GM23338 (cell line): ENCODE data around the gene TTC21B. TPM values are rescaled to one million over a fixed set of nuclear protein-coding genes. Genes with fewer than 3 reads are reported as not detected.
A peak's percentile ranks its signal among the peaks of the same experiment; 100 is the strongest.

ENCODE experiments used
- ATAC-seq: fragments of 200-7000 bp; cut with Tn5 transposase; 3 replicates; pipeline ENCODE4 v1.9.1; 2020
- DNase-seq: peaks from one replicate; pipeline ENCODE4 v3.0.0-alpha.2; 2015; ENCODE audit warnings: low spot score
- H2AFZ ChIP-seq: fragments of 200-600 bp; sonication (generic); 2 replicates; pipeline ENCODE4 v1.8.0; 2016; ENCODE audit warnings: antibody characterized with exemption, mild to moderate bottlenecking, moderate library complexity
- H3F3A ChIP-seq: fragments of 200-600 bp; sonication (generic); replicated peaks from 2 replicates; pipeline ENCODE4 v1.8.0; 2017; ENCODE audit warnings: antibody characterized with exemption, mixed run types, low read depth
- H3K27ac ChIP-seq: fragments of 200-600 bp; sonication (generic); 2 replicates; pipeline ENCODE4 v1.6.1; 2016; ENCODE audit warnings: low read depth
- H3K27me3 ChIP-seq: fragments of 200-600 bp; sonication (generic); 2 replicates; pipeline ENCODE4 v1.8.0; 2016; ENCODE audit warnings: mild to moderate bottlenecking, mixed run types, moderate library complexity; ENCODE audit not compliant: insufficient read depth
- H3K36me3 ChIP-seq: fragments of 200-600 bp; sonication (generic); 2 replicates; pipeline ENCODE4 v1.8.0; 2016; ENCODE audit warnings: mild to moderate bottlenecking; ENCODE audit not compliant: insufficient read depth
- H3K4me1 ChIP-seq: fragments of 200-600 bp; sonication (generic); 2 replicates; pipeline ENCODE4 v1.8.0; 2016; ENCODE audit warnings: mild to moderate bottlenecking, moderate library complexity; ENCODE audit not compliant: insufficient read depth
- H3K4me2 ChIP-seq: fragments of 200-600 bp; sonication (generic); 2 replicates; pipeline ENCODE4 v1.7.1; 2017; ENCODE audit warnings: mixed run types
- H3K4me3 ChIP-seq: fragments of 200-600 bp; sonication (generic); 2 replicates; pipeline ENCODE4 v1.6.1; 2016; ENCODE audit warnings: mixed run types
- H3K79me2 ChIP-seq: fragments of 200-600 bp; sonication (generic); replicated peaks from 2 replicates; pipeline ENCODE4 v1.8.0; 2017; ENCODE audit warnings: mild to moderate bottlenecking; ENCODE audit not compliant: insufficient read depth
- H3K9me2 ChIP-seq: fragments of 200-600 bp; sonication (generic); 2 replicates; pipeline ENCODE4 v1.8.0; 2017; ENCODE audit not compliant: insufficient read depth
- H4K20me1 ChIP-seq: fragments of 200-600 bp; sonication (generic); replicated peaks from 2 replicates; pipeline ENCODE4 v1.8.0; 2017; ENCODE audit warnings: mild to moderate bottlenecking; ENCODE audit not compliant: insufficient read depth
- H3K27ac Mint-ChIP-seq: 2 replicates; pipeline ENCODE4 v1.8.0; 2020; ENCODE audit warnings: inconsistent platforms, mild to moderate bottlenecking, moderate library complexity, mixed read lengths
- H3K27me3 Mint-ChIP-seq: 3 replicates; pipeline ENCODE4 v1.8.0; 2022; ENCODE audit warnings: low read depth, mild to moderate bottlenecking, moderate library complexity, mixed read lengths, inconsistent platforms; ENCODE audit not compliant: insufficient read depth, poor library complexity
- H3K36me3 Mint-ChIP-seq: 3 replicates; pipeline ENCODE4 v1.8.0; 2021; ENCODE audit warnings: low read depth, mild to moderate bottlenecking, inconsistent platforms, moderate library complexity, mixed read lengths
- H3K4me1 Mint-ChIP-seq: 3 replicates; pipeline ENCODE4 v1.8.0; 2020; ENCODE audit warnings: mild to moderate bottlenecking, inconsistent platforms, mixed read lengths
- H3K4me3 Mint-ChIP-seq: 3 replicates; pipeline ENCODE4 v1.8.0; 2021; ENCODE audit warnings: moderate library complexity, mild to moderate bottlenecking, inconsistent platforms, mixed read lengths
- H3K9me3 Mint-ChIP-seq: 3 replicates; pipeline ENCODE4 v1.8.0; 2020; ENCODE audit warnings: moderate library complexity, mild to moderate bottlenecking, inconsistent platforms, mixed read lengths
- CREB1 ChIP-seq: fragments of 250-450 bp; sonication (Bioruptor Pico); IDR thresholded peaks from 2 replicates; pipeline ENCODE4 v1.5.0; 2020; ENCODE audit warnings: low read depth, mild to moderate bottlenecking, moderate library complexity
- EZH2 ChIP-seq: fragments of 200-600 bp; sonication (generic); IDR thresholded peaks from one replicate; pipeline ENCODE4 v1.8.0; 2017; ENCODE audit warnings: antibody characterized with exemption, mild to moderate bottlenecking, low read depth; ENCODE audit not compliant: unreplicated experiment
- EZH2phosphoT487 ChIP-seq: fragments of 200-600 bp; sonication (generic); IDR thresholded peaks from one replicate; pipeline ENCODE4 v1.8.1; 2018; ENCODE audit warnings: antibody characterized with exemption; ENCODE audit not compliant: unreplicated experiment
- JUNB ChIP-seq: IDR thresholded peaks from one replicate; pipeline ENCODE4 v1.6.1; 2016; ENCODE audit warnings: antibody characterized with exemption; ENCODE audit not compliant: unreplicated experiment
- NANOG ChIP-seq: IDR thresholded peaks from 2 replicates; pipeline ENCODE4 v1.6.1; 2016; ENCODE audit warnings: antibody characterized with exemption, borderline replicate concordance
- STAT1 ChIP-seq: IDR thresholded peaks from one replicate; pipeline ENCODE4 v1.6.1; 2016; ENCODE audit warnings: antibody characterized with exemption; ENCODE audit not compliant: unreplicated experiment
- ZNF114 ChIP-seq: fragments of 250-450 bp; sonication (Bioruptor Pico); IDR thresholded peaks from 2 replicates; pipeline ENCODE4 v1.5.0; 2020; ENCODE audit warnings: mild to moderate bottlenecking, moderate library complexity
- polyA plus RNA-seq: library from polyadenylated mRNA; unstranded; fragments of >200 nt; fragmentation: Nextera tagmentation; extraction: Ambion mirVana; gene quantifications from 2 replicates; pipeline ENCODE4 v1.2.1, GENCODE V29; 2016
- total RNA-seq: library from RNA; depleted of rRNA; stranded (reverse); fragments of >200 nt; shearing (Covaris generic); gene quantifications from 2 replicates; pipeline ENCODE4 v1.2.3, GENCODE V29; 2014
- TF ChIP-seq, protein P1 (sequence below): IDR thresholded peaks from one replicate; pipeline ENCODE4 v1.6.1; 2018; ENCODE audit warnings: antibody characterized with exemption; ENCODE audit not compliant: unreplicated experiment
- TF ChIP-seq, protein P2 (sequence below): fragments of 250-450 bp; sonication (Bioruptor Pico); IDR thresholded peaks from 2 replicates; pipeline ENCODE4 v1.5.0; 2020; ENCODE audit warnings: mild to moderate bottlenecking, moderate library complexity
- TF ChIP-seq, protein P3 (sequence below), 2 experiments: fragments of 200-600 bp in 1 of 2; sonication (generic) in 1 of 2; conservative IDR thresholded peaks; 2 replicates each; pipeline versions ENCODE4 v1.5.1 to v1.6.1; 2016 to 2017; ENCODE audit warnings: antibody characterized with exemption in 2 of 2, low read depth in 2 of 2, mild to moderate bottlenecking in 2 of 2, moderate library complexity in 1 of 2
- TF ChIP-seq, protein P4 (sequence below): IDR thresholded peaks from 2 replicates; pipeline ENCODE4 v1.6.1; 2016; ENCODE audit warnings: antibody characterized with exemption

Gene TTC21B
- total and polyA plus RNA-seq, 2 experiments from 2014 or later, result 10.1 to 32.8 TPM

DNA sequence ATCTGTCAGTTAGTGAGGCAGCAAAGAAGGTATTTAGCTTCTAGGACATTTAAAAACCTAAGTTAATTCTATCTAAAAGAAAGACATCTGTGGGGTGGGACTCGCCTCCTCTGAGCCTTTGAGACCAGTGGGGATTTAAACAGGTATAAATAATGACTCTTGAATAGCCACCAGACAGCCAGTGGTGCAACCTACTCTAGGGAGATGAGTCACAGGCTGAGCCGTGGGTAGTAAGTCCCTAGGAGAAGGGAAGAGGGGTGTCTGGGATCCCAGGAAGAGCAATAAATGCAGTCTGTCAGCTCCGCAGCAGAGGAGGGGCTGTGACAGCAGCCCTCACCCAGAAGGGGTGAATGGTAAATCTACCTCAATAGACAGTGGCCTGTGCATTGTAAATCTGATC is 116.5 kb downstream of the TTC21B start:
- Histone ChIP-seq H3K27ac (no peak overlapping the region), H4K20me1 (no peaks in the 10 kb centered on the region), H3K4me1 (peaks cover 2% of the 10 kb centered on the region; the same call in 1 of the 2 replicates), H3K36me3 (no peaks in the 10 kb centered on the region), H3K27me3 (no peaks in the 10 kb centered on the region), H2AFZ (peak overlapping the region; percentile 25; the same call in 1 of the 2 replicates), H3K9me2 (peaks cover 13% of the 10 kb centered on the region), H3K4me3 (no peak overlapping the region), H3F3A (no peaks in the 10 kb centered on the region), H3K79me2 (no peaks in the 10 kb centered on the region), H3K4me2 (no peak overlapping the region)
- Mint-ChIP-seq H3K4me1 (peaks cover 1% of the 10 kb centered on the region), H3K4me3 (no peak overlapping the region), H3K9me3 (no peaks in the 10 kb centered on the region), H3K36me3 (no peaks in the 10 kb centered on the region), H3K27me3 (peaks cover 4% of the 10 kb centered on the region), H3K27ac (no peak overlapping the region; the same call in 1 of the 2 replicates)
- TF ChIP-seq, protein P1, sequence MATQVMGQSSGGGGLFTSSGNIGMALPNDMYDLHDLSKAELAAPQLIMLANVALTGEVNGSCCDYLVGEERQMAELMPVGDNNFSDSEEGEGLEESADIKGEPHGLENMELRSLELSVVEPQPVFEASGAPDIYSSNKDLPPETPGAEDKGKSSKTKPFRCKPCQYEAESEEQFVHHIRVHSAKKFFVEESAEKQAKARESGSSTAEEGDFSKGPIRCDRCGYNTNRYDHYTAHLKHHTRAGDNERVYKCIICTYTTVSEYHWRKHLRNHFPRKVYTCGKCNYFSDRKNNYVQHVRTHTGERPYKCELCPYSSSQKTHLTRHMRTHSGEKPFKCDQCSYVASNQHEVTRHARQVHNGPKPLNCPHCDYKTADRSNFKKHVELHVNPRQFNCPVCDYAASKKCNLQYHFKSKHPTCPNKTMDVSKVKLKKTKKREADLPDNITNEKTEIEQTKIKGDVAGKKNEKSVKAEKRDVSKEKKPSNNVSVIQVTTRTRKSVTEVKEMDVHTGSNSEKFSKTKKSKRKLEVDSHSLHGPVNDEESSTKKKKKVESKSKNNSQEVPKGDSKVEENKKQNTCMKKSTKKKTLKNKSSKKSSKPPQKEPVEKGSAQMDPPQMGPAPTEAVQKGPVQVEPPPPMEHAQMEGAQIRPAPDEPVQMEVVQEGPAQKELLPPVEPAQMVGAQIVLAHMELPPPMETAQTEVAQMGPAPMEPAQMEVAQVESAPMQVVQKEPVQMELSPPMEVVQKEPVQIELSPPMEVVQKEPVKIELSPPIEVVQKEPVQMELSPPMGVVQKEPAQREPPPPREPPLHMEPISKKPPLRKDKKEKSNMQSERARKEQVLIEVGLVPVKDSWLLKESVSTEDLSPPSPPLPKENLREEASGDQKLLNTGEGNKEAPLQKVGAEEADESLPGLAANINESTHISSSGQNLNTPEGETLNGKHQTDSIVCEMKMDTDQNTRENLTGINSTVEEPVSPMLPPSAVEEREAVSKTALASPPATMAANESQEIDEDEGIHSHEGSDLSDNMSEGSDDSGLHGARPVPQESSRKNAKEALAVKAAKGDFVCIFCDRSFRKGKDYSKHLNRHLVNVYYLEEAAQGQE, result no peak
- TF ChIP-seq EZH2, result no peak
- TF ChIP-seq, protein P2, sequence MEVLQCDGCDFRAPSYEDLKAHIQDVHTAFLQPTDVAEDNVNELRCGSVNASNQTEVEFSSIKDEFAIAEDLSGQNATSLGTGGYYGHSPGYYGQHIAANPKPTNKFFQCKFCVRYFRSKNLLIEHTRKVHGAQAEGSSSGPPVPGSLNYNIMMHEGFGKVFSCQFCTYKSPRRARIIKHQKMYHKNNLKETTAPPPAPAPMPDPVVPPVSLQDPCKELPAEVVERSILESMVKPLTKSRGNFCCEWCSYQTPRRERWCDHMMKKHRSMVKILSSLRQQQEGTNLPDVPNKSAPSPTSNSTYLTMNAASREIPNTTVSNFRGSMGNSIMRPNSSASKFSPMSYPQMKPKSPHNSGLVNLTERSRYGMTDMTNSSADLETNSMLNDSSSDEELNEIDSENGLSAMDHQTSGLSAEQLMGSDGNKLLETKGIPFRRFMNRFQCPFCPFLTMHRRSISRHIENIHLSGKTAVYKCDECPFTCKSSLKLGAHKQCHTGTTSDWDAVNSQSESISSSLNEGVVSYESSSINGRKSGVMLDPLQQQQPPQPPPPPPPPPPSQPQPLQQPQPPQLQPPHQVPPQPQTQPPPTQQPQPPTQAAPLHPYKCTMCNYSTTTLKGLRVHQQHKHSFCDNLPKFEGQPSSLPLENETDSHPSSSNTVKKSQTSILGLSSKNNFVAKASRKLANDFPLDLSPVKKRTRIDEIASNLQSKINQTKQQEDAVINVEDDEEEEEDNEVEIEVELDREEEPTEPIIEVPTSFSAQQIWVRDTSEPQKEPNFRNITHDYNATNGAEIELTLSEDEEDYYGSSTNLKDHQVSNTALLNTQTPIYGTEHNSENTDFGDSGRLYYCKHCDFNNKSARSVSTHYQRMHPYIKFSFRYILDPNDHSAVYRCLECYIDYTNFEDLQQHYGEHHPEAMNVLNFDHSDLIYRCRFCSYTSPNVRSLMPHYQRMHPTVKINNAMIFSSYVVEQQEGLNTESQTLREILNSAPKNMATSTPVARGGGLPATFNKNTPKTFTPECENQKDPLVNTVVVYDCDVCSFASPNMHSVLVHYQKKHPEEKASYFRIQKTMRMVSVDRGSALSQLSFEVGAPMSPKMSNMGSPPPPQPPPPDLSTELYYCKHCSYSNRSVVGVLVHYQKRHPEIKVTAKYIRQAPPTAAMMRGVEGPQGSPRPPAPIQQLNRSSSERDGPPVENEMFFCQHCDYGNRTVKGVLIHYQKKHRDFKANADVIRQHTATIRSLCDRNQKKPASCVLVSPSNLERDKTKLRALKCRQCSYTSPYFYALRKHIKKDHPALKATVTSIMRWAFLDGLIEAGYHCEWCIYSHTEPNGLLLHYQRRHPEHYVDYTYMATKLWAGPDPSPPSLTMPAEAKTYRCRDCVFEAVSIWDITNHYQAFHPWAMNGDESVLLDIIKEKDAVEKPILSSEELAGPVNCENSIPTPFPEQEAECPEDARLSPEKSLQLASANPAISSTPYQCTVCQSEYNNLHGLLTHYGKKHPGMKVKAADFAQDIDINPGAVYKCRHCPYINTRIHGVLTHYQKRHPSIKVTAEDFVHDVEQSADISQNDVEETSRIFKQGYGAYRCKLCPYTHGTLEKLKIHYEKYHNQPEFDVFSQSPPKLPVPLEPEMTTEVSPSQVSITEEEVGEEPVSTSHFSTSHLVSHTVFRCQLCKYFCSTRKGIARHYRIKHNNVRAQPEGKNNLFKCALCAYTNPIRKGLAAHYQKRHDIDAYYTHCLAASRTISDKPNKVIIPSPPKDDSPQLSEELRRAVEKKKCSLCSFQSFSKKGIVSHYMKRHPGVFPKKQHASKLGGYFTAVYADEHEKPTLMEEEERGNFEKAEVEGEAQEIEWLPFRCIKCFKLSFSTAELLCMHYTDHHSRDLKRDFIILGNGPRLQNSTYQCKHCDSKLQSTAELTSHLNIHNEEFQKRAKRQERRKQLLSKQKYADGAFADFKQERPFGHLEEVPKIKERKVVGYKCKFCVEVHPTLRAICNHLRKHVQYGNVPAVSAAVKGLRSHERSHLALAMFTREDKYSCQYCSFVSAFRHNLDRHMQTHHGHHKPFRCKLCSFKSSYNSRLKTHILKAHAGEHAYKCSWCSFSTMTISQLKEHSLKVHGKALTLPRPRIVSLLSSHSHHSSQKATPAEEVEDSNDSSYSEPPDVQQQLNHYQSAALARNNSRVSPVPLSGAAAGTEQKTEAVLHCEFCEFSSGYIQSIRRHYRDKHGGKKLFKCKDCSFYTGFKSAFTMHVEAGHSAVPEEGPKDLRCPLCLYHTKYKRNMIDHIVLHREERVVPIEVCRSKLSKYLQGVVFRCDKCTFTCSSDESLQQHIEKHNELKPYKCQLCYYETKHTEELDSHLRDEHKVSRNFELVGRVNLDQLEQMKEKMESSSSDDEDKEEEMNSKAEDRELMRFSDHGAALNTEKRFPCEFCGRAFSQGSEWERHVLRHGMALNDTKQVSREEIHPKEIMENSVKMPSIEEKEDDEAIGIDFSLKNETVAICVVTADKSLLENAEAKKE (CRISPR knock-in tag), result no peak
- TF ChIP-seq, protein P3, sequence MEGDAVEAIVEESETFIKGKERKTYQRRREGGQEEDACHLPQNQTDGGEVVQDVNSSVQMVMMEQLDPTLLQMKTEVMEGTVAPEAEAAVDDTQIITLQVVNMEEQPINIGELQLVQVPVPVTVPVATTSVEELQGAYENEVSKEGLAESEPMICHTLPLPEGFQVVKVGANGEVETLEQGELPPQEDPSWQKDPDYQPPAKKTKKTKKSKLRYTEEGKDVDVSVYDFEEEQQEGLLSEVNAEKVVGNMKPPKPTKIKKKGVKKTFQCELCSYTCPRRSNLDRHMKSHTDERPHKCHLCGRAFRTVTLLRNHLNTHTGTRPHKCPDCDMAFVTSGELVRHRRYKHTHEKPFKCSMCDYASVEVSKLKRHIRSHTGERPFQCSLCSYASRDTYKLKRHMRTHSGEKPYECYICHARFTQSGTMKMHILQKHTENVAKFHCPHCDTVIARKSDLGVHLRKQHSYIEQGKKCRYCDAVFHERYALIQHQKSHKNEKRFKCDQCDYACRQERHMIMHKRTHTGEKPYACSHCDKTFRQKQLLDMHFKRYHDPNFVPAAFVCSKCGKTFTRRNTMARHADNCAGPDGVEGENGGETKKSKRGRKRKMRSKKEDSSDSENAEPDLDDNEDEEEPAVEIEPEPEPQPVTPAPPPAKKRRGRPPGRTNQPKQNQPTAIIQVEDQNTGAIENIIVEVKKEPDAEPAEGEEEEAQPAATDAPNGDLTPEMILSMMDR (conservative IDR thresholded peaks at IDR 0.05; ENCODE audit: low read depth in 2 of 2), result no peak
- no peak for TF ChIP-seq NANOG
- no peak for TF ChIP-seq STAT1
- TF ChIP-seq, protein P4, sequence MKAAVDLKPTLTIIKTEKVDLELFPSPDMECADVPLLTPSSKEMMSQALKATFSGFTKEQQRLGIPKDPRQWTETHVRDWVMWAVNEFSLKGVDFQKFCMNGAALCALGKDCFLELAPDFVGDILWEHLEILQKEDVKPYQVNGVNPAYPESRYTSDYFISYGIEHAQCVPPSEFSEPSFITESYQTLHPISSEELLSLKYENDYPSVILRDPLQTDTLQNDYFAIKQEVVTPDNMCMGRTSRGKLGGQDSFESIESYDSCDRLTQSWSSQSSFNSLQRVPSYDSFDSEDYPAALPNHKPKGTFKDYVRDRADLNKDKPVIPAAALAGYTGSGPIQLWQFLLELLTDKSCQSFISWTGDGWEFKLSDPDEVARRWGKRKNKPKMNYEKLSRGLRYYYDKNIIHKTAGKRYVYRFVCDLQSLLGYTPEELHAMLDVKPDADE, result no peak
- TF ChIP-seq JUNB, result no peak
- TF ChIP-seq CREB1, result no peak
- no peak for TF ChIP-seq EZH2phosphoT487
- TF ChIP-seq ZNF114, result no peak
- DNase-seq, result no peak
- ATAC-seq, result no peak; the same call in 2 of the 3 replicates
